B cell (primary cell): ENCODE results near the gene ACBD5. TPM values are rescaled to one million over a fixed set of nuclear protein-coding genes. Genes with fewer than 3 reads are reported as not detected.

Source experiments
- ATAC-seq: fragments of 200-7000 bp; cut with Tn5 transposase; one replicate; pipeline ENCODE4 v1.10.0; 2021; ENCODE audit warnings: low read depth, mild to moderate bottlenecking, moderate number of reproducible peaks, moderate library complexity
- CTCF ChIA-PET: fragments of 350-600 bp; sonication (Branson Sonifier 250); formaldehyde crosslinking; loops from one replicate; lab custom pipeline; 2021; ENCODE audit warnings: antibody characterized with exemption, inconsistent platforms; lab: Charles Lee
- POLR2A ChIA-PET: fragments of 350-600 bp; sonication (Branson Sonifier 250); formaldehyde crosslinking; loops from one replicate; lab custom pipeline; 2021; ENCODE audit warnings: antibody characterized with exemption; lab: Charles Lee
- DNase-seq: peaks from one replicate; pipeline ENCODE4 v3.0.0; 2013
- H2AFZ ChIP-seq: 2 replicates; pipeline ENCODE4 v1.6.1; 2012; ENCODE audit warnings: mild to moderate bottlenecking, low read depth, low read length; ENCODE audit not compliant: insufficient read depth, poor library complexity, severe bottlenecking
- H3K27ac ChIP-seq, 2 donors: 1 replicate in 1 of 2; 2 replicates in 1 of 2; pipeline ENCODE4 v1.5.1; 2012 to 2013; ENCODE audit warnings: low read length in 2 of 2, mild to moderate bottlenecking in 2 of 2, moderate library complexity in 1 of 2
- H3K27me3 ChIP-seq, 4 experiments: fragments of 200-600 bp in 1 of 4; sonication (generic) in 1 of 4; replicated peaks in 1 of 4; 1 replicate in 2 of 4; 2 replicates in 2 of 4; pipeline versions ENCODE4 v1.6.1 to v1.7.0; 2013 to 2016; ENCODE audit warnings: low read length in 3 of 4, mild to moderate bottlenecking in 2 of 4, mixed read lengths in 1 of 4, moderate library complexity in 1 of 4; ENCODE audit not compliant: insufficient read depth in 4 of 4, control insufficient read depth in 3 of 4; ENCODE audit errors: control extremely low read depth in 1 of 4
- H3K36me3 ChIP-seq, 2 experiments: replicated peaks in 1 of 2; 1 replicate in 1 of 2; 2 replicates in 1 of 2; pipeline versions ENCODE4 v1.6.1 to v1.7.1; 2013; ENCODE audit warnings: low read length in 1 of 2; ENCODE audit not compliant: insufficient read depth in 2 of 2, control insufficient read depth in 1 of 2; ENCODE audit errors: control extremely low read depth in 1 of 2, extremely low read depth in 1 of 2
- H3K4me1 ChIP-seq, 2 donors: fragments of 200-600 bp in 1 of 2; sonication (generic) in 1 of 2; 1 replicate in 1 of 2; 2 replicates in 1 of 2; pipeline versions ENCODE4 v1.5.1 to v1.6.1; 2013 to 2017; ENCODE audit warnings: low read length in 2 of 2; ENCODE audit not compliant: control insufficient read depth in 2 of 2, insufficient read depth in 2 of 2
- H3K4me2 ChIP-seq: replicated peaks from 2 replicates; pipeline ENCODE3; 2012; ENCODE audit warnings: mild to moderate bottlenecking, low read depth, low read length; ENCODE audit not compliant: poor library complexity, severe bottlenecking
- H3K4me3 ChIP-seq, 5 experiments: fragments of 200-600 bp in 1 of 5; sonication (generic) in 1 of 5; 1 replicate in 3 of 5; 2 replicates in 2 of 5; pipeline versions ENCODE4 v1.5.1 to v1.7.0; 2011 to 2016; ENCODE audit warnings: low read length in 4 of 5, mild to moderate bottlenecking in 4 of 5, low read depth in 2 of 5, control low read depth in 1 of 5, moderate library complexity in 1 of 5; ENCODE audit not compliant: insufficient read depth in 1 of 5; ENCODE audit errors: control extremely low read depth in 1 of 5, extremely low read depth in 1 of 5
- H3K79me2 ChIP-seq: fragments of 200-600 bp; sonication (generic); one replicate; pipeline ENCODE4 v1.6.0; 2016; ENCODE audit warnings: low read length; ENCODE audit not compliant: control insufficient read depth, insufficient read depth
- H3K9ac ChIP-seq: fragments of 200-600 bp; sonication (generic); 2 replicates; pipeline ENCODE4 v1.6.1; 2017; ENCODE audit warnings: mild to moderate bottlenecking, low read length, moderate library complexity
- H3K9me3 ChIP-seq, 3 donors: one replicate each; pipeline versions ENCODE4 v1.6.1 to v1.7.1; 2013; ENCODE audit warnings: low read length in 2 of 3; ENCODE audit not compliant: control insufficient read depth in 2 of 3, insufficient read depth in 1 of 3; ENCODE audit errors: control extremely low read depth in 1 of 3
- H4K20me1 ChIP-seq: 2 replicates; pipeline ENCODE4 v1.6.0; 2012; ENCODE audit warnings: mild to moderate bottlenecking, low read length; ENCODE audit not compliant: insufficient read depth, control insufficient read depth, poor library complexity, severe bottlenecking
- H3K27ac Mint-ChIP-seq: one replicate; pipeline ENCODE4 v1.8.0; 2021; ENCODE audit warnings: mixed read lengths
- H3K27me3 Mint-ChIP-seq: one replicate; pipeline ENCODE4 v1.8.0; 2021; ENCODE audit warnings: mixed read lengths
- H3K4me1 Mint-ChIP-seq: one replicate; pipeline ENCODE4 v1.8.0; 2021; ENCODE audit warnings: mixed read lengths
- H3K4me3 Mint-ChIP-seq: one replicate; pipeline ENCODE4 v1.8.0; 2021; ENCODE audit warnings: mixed read lengths
- H3K9me3 Mint-ChIP-seq: one replicate; pipeline ENCODE4 v1.8.0; 2022; ENCODE audit warnings: mixed read lengths; ENCODE audit not compliant: insufficient read depth
- CTCF ChIP-seq: fragments of 200-600 bp; IDR thresholded peaks from one replicate; pipeline ENCODE4 v1.8.0; 2022; ENCODE audit warnings: antibody characterized with exemption, mild to moderate bottlenecking
- EZH2 ChIP-seq: IDR thresholded peaks from 2 replicates; pipeline ENCODE4 v1.6.1; 2012; ENCODE audit warnings: borderline replicate concordance, low read depth, mild to moderate bottlenecking, moderate library complexity, low read length; ENCODE audit not compliant: insufficient read depth, poor library complexity, severe bottlenecking
- WGBS: methylation state at CpG from one replicate; pipeline ENCODE4 v1.1.5; 2013; ENCODE audit warnings: missing lambda C conversion rate; ENCODE audit not compliant: insufficient coverage; 5-methylcytosine and 5-hydroxymethylcytosine counted together
- intact Hi-C: fragments of 100-400 bp; cut with micrococcal nuclease; formaldehyde crosslinking; loops from one replicate; pipeline ENCODE4 v1.10.0; 2022
- polyA plus RNA-seq: library from polyadenylated mRNA; depleted of rRNA; stranded (reverse); fragments of >200 nt; gene quantifications from 2 replicates; pipeline ENCODE4 v1.2.3, GENCODE V29; 2012
- total RNA-seq, 2 donors: library from RNA; stranded (reverse); fragments of 120-200 nt in 1 of 2; gene quantifications; 1 replicate in 1 of 2; 2 replicates in 1 of 2; pipeline versions ENCODE4 v1.2.3 to v1.2.4, GENCODE V29; 2013 to 2022

ACBD5 gene
- total and polyA plus RNA-seq, 2 donors (not counting 1 experiment from before 2014, with no cell fraction given), result 8.2 to 24.0 TPM

GRCh38 chr10:27197980-27198620 is 42.5 kb downstream of the ACBD5 start:
- Histone ChIP-seq H3K4me2 (no peak overlapping the region), H3K27me3 (no peaks in the 10 kb centered on the region), H3K4me3 (no peak overlapping the region), H3K36me3 (peaks cover 6 to 53% of the 10 kb centered on the region in 2 experiments), H3K79me2 (no peaks in the 10 kb centered on the region), H3K4me1 (no peaks in the 10 kb centered on the region), H3K27ac (no peak overlapping the region), H3K9ac (no peak overlapping the region), H4K20me1 (no peaks in the 10 kb centered on the region), H3K9me3 (no peaks in the 10 kb centered on the region), H2AFZ (no peak overlapping the region)
- no peaks in the 10 kb centered on the region for H3K9me3 Mint-ChIP-seq
- no peak overlapping the region for H3K4me3 Mint-ChIP-seq
- DNase-seq (no peak), ATAC-seq (no peak)
- POLR2A ChIA-PET, result interaction anchor here (1.0 kb wide), 1 partner anchor 44 kb away, joined by 3 read pairs; the partner anchor contains the start of gene YME1L1
- TF ChIP-seq CTCF, result no peak
- no peak for TF ChIP-seq EZH2
- H3K4me1 Mint-ChIP-seq, result no peaks in the 10 kb centered on the region
- no peak overlapping the region for H3K27ac Mint-ChIP-seq
- no CpG with 5 or more reads among the region's 2 CpGs for WGBS
- intact Hi-C loops, result no loop called here
- CTCF ChIA-PET, result interaction anchor here (1.1 kb wide), 1 partner anchor 25 kb away, joined by 4 read pairs; no protein-coding TSS in a partner anchor
- H3K27me3 Mint-ChIP-seq, result no peaks in the 10 kb centered on the region

- no peaks in the 10 kb centered on the region for H3K27me3 Mint-ChIP-seq
- H3K9me3 ChIP-seq, result no peaks in the 10 kb centered on the region
- POLR2A ChIA-PET, result no interaction called here
- H4K20me1 ChIP-seq, result no peaks in the 10 kb centered on the region
- H3K4me1 Mint-ChIP-seq, result no peaks in the 10 kb centered on the region
- H3K4me2 ChIP-seq, result no peak overlapping the region
- H3K27ac Mint-ChIP-seq, result no peak overlapping the region
- no peaks in the 10 kb centered on the region for H3K4me1 ChIP-seq
- no peak overlapping the region for H3K9ac ChIP-seq
- H3K27ac ChIP-seq, result no peak overlapping the region
- H3K36me3 ChIP-seq, result peaks cover 0 to 13% of the 10 kb centered on the region in 2 experiments
- H3K4me3 Mint-ChIP-seq, result no peak overlapping the region
- intact Hi-C loops, result no loop called here
- DNase-seq (no peak), ATAC-seq (no peak)
- no peak overlapping the region for H3K4me3 ChIP-seq
- no peaks in the 10 kb centered on the region for H3K27me3 ChIP-seq
- no peak for TF ChIP-seq EZH2
- no peak for TF ChIP-seq CTCF
- H3K9me3 Mint-ChIP-seq, result no peaks in the 10 kb centered on the region
- CTCF ChIA-PET, result no interaction called here
- H3K79me2 ChIP-seq, result no peaks in the 10 kb centered on the region
- 100% methylated on average over 1 of the region's 3 CpGs for WGBS
- H2AFZ ChIP-seq, result no peak overlapping the region
Measured at GRCh38 chr10:27192284-27192683, 48.3 kb downstream of the ACBD5 start.
